Stimulated activated CD4-positive, alpha-beta T cell treated with anti-CD3 and anti-CD28 coated beads, Interleukin-2, amount 100 ng/mL, for 4 hours (primary cell): Measurements from ENCODE around the gene MBD2.

Experiments used
- DNase-seq: peaks from one replicate; pipeline ENCODE4 v3.0.0-alpha.2; 2020; ENCODE audit warnings: low read depth

The MBD2 gene

GRCh38 chr18:54197747-54198411, 26.6 kb downstream of the MBD2 start:
- no peak for DNase-seq

DNA sequence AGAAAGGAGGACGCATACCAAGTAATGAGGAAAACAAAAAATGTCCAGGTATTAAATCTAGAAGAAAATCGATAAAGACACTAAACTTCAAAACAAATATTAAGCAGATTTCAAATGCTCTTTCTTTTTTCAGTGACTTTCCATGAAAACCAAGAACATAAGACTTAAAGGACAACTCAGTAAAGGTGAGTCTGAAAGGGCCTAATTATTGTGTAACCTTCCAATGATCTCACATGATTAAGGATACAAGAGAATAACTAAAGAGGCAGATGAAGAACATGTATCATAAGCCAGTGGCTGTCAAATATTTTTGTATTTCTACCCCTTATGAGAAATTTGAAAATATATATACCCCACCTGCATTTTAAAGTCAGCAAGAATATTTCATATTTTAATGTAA, 30.7 kb downstream of the MBD2 start:
- no peak for DNase-seq

DNA sequence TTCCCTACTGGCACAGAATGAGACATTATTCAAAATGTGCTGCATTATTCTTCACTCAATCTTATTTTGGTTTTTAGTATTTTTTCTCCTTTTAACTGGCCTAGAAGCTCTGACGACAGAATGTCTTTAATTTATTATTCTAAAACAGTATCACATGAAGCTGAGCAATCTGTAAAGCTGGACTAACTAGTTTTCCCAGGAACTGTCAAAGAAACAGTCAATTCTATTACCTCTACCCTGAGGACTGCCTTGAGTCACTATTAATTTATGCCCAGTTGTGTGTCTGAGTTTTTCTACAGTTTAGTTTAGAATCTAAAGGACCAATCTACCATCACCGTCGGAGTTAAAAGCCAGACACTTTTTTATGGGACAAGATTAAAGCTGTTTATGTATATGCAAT, 31.6 kb downstream of the MBD2 start:
- no peak for DNase-seq

DNA sequence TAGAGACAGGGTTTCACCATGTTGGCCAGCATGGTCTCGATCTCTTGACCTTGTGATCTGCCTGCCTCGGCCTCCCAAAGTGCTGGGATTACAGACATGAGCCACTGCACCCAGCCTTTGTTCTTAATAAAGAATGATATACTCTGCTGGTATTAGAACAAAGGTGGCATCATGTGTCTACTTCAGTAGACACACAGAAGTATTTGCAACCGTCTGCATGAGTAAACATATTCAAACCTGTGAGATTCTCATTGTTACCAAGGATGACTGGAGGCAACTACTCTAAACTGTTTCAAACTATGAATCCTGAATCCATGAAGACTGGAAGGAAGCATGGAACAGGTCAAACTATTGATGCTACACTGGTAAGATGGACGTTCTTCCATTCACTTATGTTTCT, 32.1 kb downstream of the MBD2 start:
- DNase-seq = no peak

GRCh38 chr18:54191352-54191751, 33.1 kb downstream of the MBD2 start:
- DNase-seq = no peak

GRCh38 chr18:54187372-54187771, 37.1 kb downstream of the MBD2 start:
- DNase-seq = no peak

DNA sequence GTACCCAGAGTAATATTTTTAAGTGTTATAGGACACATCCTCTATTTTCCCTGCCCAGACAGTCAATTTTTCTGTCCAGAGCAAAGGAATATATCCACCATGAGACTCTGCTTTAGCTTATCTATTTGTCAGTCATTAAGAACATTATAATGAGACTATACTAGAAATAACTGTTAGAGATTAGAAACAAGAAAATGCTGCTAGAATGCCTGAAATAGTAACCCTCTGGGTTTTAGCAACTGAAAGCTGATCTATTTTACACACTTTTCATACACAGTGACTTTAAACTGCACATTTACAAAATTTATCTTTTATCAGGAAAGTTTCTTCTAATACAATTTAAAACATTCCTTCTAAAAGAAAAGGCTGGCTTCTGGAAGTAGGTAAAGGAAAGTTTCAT, 39.6 kb downstream of the MBD2 start:
- DNase-seq = no peak

GRCh38 chr18:54183390-54183789, 41.1 kb downstream of the MBD2 start:
- no peak for DNase-seq

DNA sequence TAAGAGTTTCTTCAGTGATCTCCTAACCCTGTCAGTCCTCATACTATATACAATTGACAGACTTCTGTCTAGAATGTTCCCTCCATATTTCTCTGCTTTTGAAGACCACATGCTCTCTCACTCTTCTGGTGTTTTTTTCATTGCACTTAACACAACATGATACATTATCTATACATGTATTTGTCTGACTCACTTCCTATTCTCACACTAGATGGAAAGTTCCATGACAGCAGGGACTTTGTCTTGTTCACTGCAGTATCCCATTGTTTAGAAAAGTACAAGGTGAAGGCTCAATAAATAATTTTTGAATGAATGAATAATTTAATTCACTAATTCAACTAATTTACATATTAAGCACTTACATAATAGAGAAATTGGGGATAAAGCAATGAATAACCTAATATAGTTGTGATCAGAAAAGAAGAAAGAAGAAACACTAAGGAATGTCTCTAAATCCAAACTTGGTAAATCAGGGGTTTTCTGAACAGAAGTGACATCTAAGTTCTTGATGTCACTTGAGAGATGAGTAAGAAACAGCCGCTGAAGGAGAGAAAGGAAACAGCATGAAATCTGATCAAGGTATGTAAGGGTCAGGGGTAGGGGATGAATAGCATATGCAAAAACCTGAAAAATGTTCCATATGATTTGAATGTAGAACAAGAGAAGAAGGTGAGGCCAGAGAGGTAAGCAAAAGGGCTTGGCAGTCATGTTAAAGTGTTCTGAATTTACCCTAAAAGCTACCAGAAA, 42.4 kb downstream of the MBD2 start:
- peak; percentile 4 for DNase-seq

- no peak for DNase-seq
Observed at GRCh38 chr18:54173980-54174630, 50.4 kb downstream of the MBD2 start.

- no peak for DNase-seq
Observed at GRCh38 chr18:54173250-54173649, 51.2 kb downstream of the MBD2 start.

GRCh38 chr18:54169431-54170403, 54.8 kb downstream of the MBD2 start:
- DNase-seq = no peak

DNA sequence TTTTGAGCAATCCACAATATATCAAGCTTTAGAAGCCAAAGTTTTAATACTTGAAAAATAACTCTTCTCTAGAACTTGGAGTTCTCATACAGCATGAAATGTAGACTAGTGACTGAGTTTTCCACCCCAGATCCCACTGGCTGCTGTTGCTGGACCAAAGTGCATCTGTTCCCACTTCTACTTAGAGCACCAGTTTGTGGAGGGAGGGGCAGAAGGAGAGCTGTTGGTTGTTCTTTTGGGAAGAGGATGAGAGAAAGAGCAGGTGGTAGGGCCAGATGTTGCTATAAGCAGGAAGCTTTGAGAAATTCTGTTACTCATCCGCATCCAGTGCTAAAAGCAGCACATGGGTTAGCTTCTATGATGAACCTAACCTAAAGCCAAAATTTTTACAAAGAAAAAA, 59.0 kb downstream of the MBD2 start:
- DNase-seq = no peak

DNA sequence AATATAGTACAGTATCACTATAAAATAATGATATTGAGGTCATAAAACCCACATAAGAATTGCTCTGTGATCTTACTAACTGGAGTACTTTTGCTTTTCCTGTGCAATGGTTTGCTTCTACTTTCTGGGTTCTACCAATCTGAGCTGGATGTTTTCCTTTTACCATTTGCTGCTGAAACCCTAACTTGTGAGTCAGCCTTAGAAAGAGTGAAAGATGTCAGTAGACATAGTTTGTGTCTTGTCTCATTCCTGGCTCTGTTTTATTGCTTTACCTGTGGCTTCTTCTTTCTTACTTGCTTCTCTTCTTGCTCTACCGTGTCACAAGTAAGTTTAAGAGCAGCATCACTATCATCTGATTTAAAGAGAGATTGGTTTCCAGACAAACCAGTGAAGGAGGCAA, 61.0 kb downstream of the MBD2 start:
- no peak for DNase-seq

DNA sequence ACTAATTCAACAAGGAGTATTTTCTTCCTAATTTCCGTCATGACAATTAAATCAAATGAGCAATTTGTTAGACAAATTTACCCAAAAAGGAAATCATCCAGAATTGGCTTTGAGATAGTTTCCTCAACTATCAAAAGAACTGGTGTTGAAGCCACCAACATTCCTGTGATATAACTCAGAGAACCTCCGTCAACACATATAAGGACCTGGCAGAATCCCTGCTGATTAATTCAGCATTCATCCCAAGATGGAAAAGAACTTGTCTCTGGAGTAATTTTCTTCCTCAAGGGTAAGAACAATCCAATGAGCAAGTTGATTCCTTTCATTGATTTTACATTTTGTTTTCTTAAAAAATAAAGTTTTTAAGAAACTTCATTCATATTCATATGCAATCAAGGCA, 62.0 kb downstream of the MBD2 start:
- DNase-seq = no peak

GRCh38 chr18:54161267-54161666, 63.2 kb downstream of the MBD2 start:
- no peak for DNase-seq

DNA sequence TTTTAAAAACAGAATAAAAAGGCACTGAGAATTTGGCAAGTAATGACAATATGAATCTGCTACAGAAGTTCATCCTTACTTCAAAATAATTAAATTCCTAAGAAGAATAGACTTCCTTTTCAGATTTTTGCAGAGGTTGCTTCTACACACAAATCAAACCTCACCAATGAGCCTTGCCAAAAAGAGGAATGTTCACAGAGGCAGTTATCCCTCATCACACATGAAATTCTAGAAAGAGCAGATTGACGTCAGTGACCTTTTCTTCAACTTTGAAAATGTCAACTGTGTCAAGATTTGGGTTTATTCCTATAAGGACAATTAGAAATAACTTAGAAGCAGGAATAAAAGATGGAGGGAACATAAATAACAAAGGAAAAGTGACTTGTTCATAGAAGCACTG, 64.6 kb downstream of the MBD2 start:
- DNase-seq = no peak

- DNase-seq = no peak
Observed at GRCh38 chr18:54157646-54158385, 66.7 kb downstream of the MBD2 start.

DNA sequence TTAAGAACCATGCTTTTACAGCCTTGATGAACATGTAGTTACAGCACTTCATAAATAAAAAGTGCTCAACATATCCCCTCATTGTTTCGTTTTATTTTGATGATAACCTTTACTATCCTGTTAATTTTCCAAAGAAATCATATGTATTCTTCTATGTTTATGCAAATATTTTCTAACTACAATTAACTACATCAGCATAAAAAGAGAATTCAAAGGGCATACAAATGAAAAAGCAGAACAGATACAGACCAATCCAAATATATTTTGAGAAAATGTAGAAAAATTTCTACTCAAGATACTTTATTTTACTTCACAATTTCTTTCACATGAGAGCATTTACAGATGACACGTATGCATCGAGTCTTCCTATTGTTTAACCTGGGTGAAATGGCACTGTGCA, 69.1 kb downstream of the MBD2 start:
- DNase-seq = no peak

GRCh38 chr18:54154231-54154630, 70.2 kb downstream of the MBD2 start:
- no peak for DNase-seq

DNA sequence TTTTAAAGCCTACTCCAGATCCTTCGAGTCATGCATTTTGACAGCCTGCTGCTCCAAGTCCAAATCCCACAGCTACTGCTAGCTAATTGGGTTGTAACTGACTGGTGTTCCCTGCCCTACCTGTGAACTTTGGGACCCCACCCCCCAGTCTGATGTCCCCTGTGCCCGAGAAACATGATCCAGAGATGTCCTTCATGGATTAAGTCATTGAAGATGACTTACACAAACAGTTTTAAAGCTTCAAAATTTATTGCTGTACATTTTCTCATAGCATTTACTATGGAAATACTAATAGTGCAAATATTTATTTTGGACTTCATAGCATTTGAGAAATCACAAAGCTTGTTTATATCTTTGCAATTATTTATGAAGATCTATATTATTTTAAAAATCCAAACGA, 73.1 kb downstream of the MBD2 start:
- DNase-seq = no peak

DNA sequence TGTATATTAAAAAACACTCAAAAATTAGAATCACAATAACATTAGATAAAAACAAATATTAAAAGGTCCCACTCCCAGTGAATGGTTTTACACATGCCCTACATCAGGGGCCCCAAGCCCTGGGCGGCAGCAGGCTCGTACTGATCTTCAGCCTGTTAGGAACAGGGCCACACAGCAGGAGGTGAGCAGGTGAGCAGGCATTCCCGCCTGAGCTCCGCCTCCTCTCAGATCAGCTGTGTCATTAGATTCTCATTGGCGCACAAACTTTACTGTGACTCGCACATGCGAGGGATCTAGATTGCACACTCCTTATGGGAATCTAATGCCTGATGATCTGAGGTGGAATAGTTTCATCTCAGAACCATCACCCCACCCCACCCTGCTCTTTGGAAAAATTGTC, 74.2 kb downstream of the MBD2 start:
- no peak for DNase-seq
